ENCODE data around the gene ZNF280C.

DNA sequence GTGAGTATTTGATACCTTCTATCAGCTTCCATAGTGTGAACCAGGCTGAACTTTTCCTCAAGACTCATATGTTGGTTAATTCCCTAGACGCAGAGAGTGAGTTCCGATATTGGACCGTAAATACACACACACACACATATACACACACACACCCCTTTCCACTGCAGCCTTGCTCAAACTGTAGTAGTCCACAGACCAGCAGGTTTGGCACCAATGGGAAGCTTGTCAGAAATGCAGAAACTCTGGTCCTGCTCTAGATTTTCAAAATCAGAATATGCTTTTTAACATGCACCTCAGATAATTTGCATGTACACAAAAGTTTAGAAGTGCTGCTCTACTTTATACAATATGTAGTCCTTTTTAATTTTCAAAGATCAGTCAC is 27.6 kb upstream of the ZNF280C start:
- TF ChIP-seq CTCF (IDR thresholded peaks at IDR 0.05) (no peak), POLR2A (IDR thresholded peaks at IDR 0.05) (no peak)
